Measurements from ENCODE around the gene SNAI3. TPM values are rescaled to one million over a fixed set of nuclear protein-coding genes. Genes with fewer than 3 reads are reported as not detected.

Gene SNAI3
- polyA plus RNA-seq (2011; rRNA removed) (0.04 and 0.06 TPM in 2 replicates), polyA minus RNA-seq (2011; rRNA and poly(A)+ RNA removed) (not detected in 2 replicates)

DNA sequence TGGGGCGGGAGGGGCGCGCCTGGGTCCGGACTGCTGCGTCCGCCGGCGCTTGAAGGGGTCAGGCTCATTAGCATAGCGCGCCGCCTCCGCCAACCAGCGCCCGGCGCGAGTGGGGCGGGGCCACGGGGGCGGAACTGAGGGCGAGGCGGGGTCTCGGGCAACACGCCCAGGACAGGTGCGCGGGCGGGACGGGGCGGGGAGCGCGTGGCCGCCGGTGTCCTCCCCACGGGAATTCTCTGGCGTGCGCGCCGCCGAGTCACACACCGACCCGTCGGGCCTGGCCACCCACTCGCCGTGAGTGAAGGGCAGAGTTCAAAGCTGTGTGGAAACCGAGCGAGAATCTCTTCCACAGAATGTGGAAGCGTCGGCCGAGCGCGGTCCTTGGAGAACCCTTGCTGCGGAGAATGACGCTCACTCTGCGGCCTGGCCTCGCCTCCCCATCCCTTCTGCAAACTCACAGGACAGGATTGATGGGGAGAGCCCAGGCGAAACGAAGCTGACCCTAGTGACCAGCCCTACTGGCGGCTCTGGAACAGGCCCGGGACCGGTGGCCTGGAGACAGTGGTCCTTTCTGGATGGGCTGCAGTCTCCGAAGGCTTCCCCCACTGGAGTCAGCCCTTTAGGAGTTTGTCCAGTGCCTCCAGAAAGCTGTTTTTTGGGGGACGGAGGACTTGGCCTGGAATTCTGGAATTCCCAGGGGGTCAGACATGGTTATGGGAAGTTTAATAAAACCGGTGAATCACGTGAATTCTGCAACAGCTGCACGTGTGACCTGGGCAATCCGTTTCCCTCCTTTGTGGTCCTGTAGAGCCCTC lies at the start of gene SNAI3:
SNAI3 (minus strand) TSS at position 69 of the 815 bp plus-strand sequence. CDS start 101 bp downstream, outside the sequence.
- TF ChIP-seq, protein P1, sequence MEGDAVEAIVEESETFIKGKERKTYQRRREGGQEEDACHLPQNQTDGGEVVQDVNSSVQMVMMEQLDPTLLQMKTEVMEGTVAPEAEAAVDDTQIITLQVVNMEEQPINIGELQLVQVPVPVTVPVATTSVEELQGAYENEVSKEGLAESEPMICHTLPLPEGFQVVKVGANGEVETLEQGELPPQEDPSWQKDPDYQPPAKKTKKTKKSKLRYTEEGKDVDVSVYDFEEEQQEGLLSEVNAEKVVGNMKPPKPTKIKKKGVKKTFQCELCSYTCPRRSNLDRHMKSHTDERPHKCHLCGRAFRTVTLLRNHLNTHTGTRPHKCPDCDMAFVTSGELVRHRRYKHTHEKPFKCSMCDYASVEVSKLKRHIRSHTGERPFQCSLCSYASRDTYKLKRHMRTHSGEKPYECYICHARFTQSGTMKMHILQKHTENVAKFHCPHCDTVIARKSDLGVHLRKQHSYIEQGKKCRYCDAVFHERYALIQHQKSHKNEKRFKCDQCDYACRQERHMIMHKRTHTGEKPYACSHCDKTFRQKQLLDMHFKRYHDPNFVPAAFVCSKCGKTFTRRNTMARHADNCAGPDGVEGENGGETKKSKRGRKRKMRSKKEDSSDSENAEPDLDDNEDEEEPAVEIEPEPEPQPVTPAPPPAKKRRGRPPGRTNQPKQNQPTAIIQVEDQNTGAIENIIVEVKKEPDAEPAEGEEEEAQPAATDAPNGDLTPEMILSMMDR (IDR thresholded peaks at IDR 0.05; ENCODE audit: low read depth, low read length): no peak
- CTCF ChIA-PET: no interaction called here

DNA sequence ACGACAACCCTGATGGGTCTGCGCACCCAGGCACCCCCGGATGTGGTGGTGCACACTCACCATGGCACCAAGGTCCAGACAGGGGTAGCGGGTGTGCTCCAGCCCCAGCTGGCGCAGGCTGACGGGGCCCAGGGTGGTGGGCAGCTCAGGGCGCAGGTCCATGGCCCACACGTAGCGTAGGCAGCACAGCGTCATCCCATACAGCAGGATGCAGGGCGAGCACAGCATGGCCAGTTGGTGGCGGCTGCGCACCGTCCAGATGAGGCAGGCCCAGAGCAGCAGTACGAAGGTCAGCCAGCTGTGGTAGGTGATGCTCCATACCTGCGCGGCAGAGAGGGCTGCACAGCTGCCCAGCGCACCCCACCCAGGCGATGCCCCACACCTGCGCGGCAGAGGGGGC lies 49.8 kb upstream of the SNAI3 start:
- DNase-seq (ENCODE audit: low read depth, low spot score): no peak
- Histone ChIP-seq H3K27ac (ENCODE audit: low read depth, low read length) (no peak overlapping the region), H3K9me3 (ENCODE audit: control insufficient read depth, insufficient read depth, low read length) (no peaks in the 10 kb centered on the region; the same call in 1 of the 2 replicates), H3K27me3 (ENCODE audit: control insufficient read depth, insufficient read depth, low read length) (no peaks in the 10 kb centered on the region), H3K4me3 (ENCODE audit: low read depth, low read length) (no peak overlapping the region)
- POLR2A ChIA-PET: no interaction called here
- CTCF ChIA-PET: interaction anchor here (1.4 to 2.8 kb wide), 4 partner anchors 7 to 431 kb away, joined by 3 to 12 read pairs (median 6); no protein-coding TSS in a partner anchor
- TF ChIP-seq, protein P1 (IDR thresholded peaks at IDR 0.05; ENCODE audit: low read depth, low read length): no peak

More for the DNA sequence above, at the start of gene SNAI3:
- H3K9me3 ChIP-seq (ENCODE audit: control insufficient read depth, insufficient read depth, low read length): no peaks in the 10 kb centered on the region; the same call in 1 of the 2 replicates
- POLR2A ChIA-PET: interaction anchor here (0.5 to 1.1 kb wide), 2 partner anchors 19 to 79 kb away, joined by 4 read pairs; no protein-coding TSS in a partner anchor
- no peak for DNase-seq (ENCODE audit: low read depth, low spot score)
- H3K4me3 ChIP-seq (ENCODE audit: low read depth, low read length): peak within 1 kb of the TSS; percentile 53
- H3K27ac ChIP-seq (ENCODE audit: low read depth, low read length): no peak within 1 kb of the TSS
- peaks cover 33% of the 10 kb centered on the region for H3K27me3 ChIP-seq (ENCODE audit: control insufficient read depth, insufficient read depth, low read length)

DNA sequence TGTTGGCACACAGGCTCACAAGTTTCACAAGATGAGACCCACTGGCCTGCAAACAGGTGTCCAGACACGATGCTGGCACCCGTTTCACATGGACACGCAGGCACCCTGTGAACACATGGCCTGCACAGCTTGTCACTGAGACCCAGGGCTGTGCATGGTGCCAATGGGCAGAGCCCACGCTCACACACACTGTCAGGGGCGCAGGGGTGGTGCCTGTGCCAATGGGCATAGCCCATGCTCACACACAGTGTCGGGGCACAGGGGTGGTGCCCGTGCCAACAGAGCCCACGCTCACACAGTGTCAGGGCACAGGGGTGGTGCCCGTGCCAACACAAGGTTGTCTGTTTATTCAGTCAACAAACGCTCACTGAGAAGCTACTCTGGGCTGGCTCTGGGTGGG lies 49.3 kb upstream of the SNAI3 start:
- POLR2A ChIA-PET: no interaction called here
- TF ChIP-seq, protein P1 (IDR thresholded peaks at IDR 0.05; ENCODE audit: low read depth, low read length): no peak
- no peak overlapping the region for H3K4me3 ChIP-seq (ENCODE audit: low read depth, low read length)
- no peaks in the 10 kb centered on the region; the same call in 1 of the 2 replicates for H3K9me3 ChIP-seq (ENCODE audit: control insufficient read depth, insufficient read depth, low read length)
- H3K27ac ChIP-seq (ENCODE audit: low read depth, low read length): no peak overlapping the region
- DNase-seq (ENCODE audit: low read depth, low spot score): no peak
- CTCF ChIA-PET: interaction anchor here (1.4 to 2.8 kb wide), 2 partner anchors 8 to 431 kb away, joined by 3 to 12 read pairs; no protein-coding TSS in a partner anchor
- H3K27me3 ChIP-seq (ENCODE audit: control insufficient read depth, insufficient read depth, low read length): no peaks in the 10 kb centered on the region

DNA sequence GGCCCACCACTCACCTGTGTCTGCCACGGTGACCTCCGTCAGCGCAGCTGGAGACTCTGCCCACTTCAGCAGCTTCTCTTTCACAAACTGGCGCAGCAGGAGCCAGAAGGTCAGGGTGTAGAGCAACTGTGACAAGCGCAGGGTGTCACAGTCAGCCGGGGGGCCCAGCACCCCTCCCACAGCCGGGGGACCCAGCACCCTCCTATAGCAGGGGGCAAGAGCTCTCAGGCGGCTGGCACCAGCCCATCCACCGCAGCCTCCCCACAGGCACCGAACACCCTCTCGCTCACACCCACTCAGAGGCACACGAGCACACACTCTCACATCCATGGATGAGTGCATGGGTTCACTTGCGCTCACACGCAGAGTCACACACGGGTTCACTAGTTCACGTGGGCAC lies 48.8 kb upstream of the SNAI3 start:
- ChIA-PET POLR2A (no interaction called here), CTCF (interaction anchor here (1.4 to 2.8 kb wide), 2 partner anchors 8 to 432 kb away, joined by 3 to 12 read pairs; no protein-coding TSS in a partner anchor)

More for the DNA sequence above, 48.8 kb upstream of the SNAI3 start:
- Histone ChIP-seq H3K4me3 (ENCODE audit: low read depth, low read length) (no peak overlapping the region), H3K27ac (ENCODE audit: low read depth, low read length) (no peak overlapping the region), H3K27me3 (ENCODE audit: control insufficient read depth, insufficient read depth, low read length) (no peaks in the 10 kb centered on the region), H3K9me3 (ENCODE audit: control insufficient read depth, insufficient read depth, low read length) (no peaks in the 10 kb centered on the region; the same call in 1 of the 2 replicates)
- DNase-seq (ENCODE audit: low read depth, low spot score): no peak
- TF ChIP-seq, protein P1 (IDR thresholded peaks at IDR 0.05; ENCODE audit: low read depth, low read length): no peak
